HG03342 (cell line): Measurements from ENCODE around the gene NOL6.
"Not testable (repeated sequence)": the region's sequence is repeated elsewhere in the genome, so short reads cannot be mapped to it uniquely, and the experiment has no call there.

Source experiments
- ATAC-seq: cut with Tn5 transposase; IDR thresholded peaks from one replicate; pipeline ENCODE4 v1.9.1; 2021; ENCODE audit warnings: mild to moderate bottlenecking, moderate library complexity; ENCODE audit not compliant: unreplicated experiment

The NOL6 gene

GRCh38 chr9:33473643-33474352, at the start of gene NOL6:
TSS of gene NOL6 (minus strand) at chr9:33473924. CDS start at chr9:33473842, 82 bp downstream.
- ATAC-seq: peak; percentile 95

- not testable (repeated sequence) for ATAC-seq
Measured at GRCh38 chr9:33521861-33522260, 48.1 kb upstream of the NOL6 start.

- not testable (repeated sequence) for ATAC-seq
Measured at GRCh38 chr9:33517934-33518577, 44.3 kb upstream of the NOL6 start.

- ATAC-seq: no peak
Measured at GRCh38 chr9:33517373-33517772, 43.6 kb upstream of the NOL6 start.

GRCh38 chr9:33516397-33516796, 42.7 kb upstream of the NOL6 start:
- ATAC-seq: not testable (repeated sequence)

GRCh38 chr9:33515342-33515995, 41.7 kb upstream of the NOL6 start:
- not testable (repeated sequence) for ATAC-seq

GRCh38 chr9:33512535-33512934, 38.8 kb upstream of the NOL6 start:
- not testable (repeated sequence) for ATAC-seq

- ATAC-seq: not testable (repeated sequence)
Measured at GRCh38 chr9:33511184-33511517, 37.4 kb upstream of the NOL6 start.

GRCh38 chr9:33510262-33511183, 36.8 kb upstream of the NOL6 start:
- ATAC-seq: no peak

GRCh38 chr9:33506626-33507370, 33.1 kb upstream of the NOL6 start:
- ATAC-seq: no peak

- no peak for ATAC-seq
Measured at GRCh38 chr9:33498387-33498786, 24.7 kb upstream of the NOL6 start.

- ATAC-seq: not testable (repeated sequence)
Measured at GRCh38 chr9:33493819-33494218, 20.1 kb upstream of the NOL6 start.

GRCh38 chr9:33489066-33489465, 15.3 kb upstream of the NOL6 start:
- ATAC-seq: no peak

GRCh38 chr9:33485312-33485711, 11.6 kb upstream of the NOL6 start:
- ATAC-seq: not testable (repeated sequence)

- no peak for ATAC-seq
Measured at GRCh38 chr9:33480976-33481375, 7.3 kb upstream of the NOL6 start.

- no peak for ATAC-seq
Measured at GRCh38 chr9:33480106-33480505, 6.4 kb upstream of the NOL6 start.

GRCh38 chr9:33476503-33476902, 2.8 kb upstream of the NOL6 start:
- no peak for ATAC-seq

GRCh38 chr9:33475357-33475756, 1.6 kb upstream of the NOL6 start:
- no peak for ATAC-seq

GRCh38 chr9:33472881-33473615, 676 bp downstream of the NOL6 start:
- no peak for ATAC-seq
